ENCODE results near the gene TSHR. TPM values are rescaled to one million over a fixed set of nuclear protein-coding genes. Genes with fewer than 3 reads are reported as not detected.

TSHR gene
- total and polyA plus RNA-seq, 2 experiments from 2014 or later: 0.59 to 0.78 TPM

DNA sequence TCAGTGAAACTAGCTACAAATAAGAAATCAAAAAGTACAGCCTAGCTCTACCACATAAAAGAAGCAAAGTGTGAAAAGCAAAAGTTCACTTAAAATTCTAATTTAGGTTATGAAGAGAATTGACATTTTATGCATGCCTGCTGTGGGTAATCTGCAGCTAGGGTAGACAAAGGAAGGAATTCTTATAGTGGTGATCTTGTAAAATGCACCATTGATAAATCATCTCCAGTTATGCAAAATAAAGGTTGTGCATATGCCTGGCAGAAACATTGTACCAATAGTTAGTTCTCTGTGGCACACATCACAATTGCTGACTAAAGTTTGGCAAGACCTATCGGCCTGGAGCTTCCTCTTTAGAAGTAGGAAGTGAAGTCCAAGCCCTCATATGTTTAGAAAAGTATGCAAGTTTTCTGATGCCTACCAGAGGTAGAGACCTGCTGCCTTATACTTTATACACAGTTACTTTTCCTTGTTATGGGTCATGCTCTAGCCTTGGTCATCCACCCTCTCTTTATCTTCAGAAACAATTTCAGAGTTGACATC, 78.3 kb downstream of the TSHR start:
- no peaks in the 10 kb centered on the region for H4K20me1 ChIP-seq (replicated peaks; ENCODE audit: insufficient read depth)
- H3K79me2 ChIP-seq (replicated peaks; ENCODE audit: insufficient read depth): no peaks in the 10 kb centered on the region
- no peaks in the 10 kb centered on the region for H3F3A ChIP-seq (replicated peaks; ENCODE audit: low read depth)
- H3K27me3 Mint-ChIP-seq (ENCODE audit: insufficient read depth, low read depth, poor library complexity): peaks cover 2% of the 10 kb centered on the region
- no peaks in the 10 kb centered on the region for H3K4me1 ChIP-seq (ENCODE audit: insufficient read depth)
- TF ChIP-seq, protein P1, sequence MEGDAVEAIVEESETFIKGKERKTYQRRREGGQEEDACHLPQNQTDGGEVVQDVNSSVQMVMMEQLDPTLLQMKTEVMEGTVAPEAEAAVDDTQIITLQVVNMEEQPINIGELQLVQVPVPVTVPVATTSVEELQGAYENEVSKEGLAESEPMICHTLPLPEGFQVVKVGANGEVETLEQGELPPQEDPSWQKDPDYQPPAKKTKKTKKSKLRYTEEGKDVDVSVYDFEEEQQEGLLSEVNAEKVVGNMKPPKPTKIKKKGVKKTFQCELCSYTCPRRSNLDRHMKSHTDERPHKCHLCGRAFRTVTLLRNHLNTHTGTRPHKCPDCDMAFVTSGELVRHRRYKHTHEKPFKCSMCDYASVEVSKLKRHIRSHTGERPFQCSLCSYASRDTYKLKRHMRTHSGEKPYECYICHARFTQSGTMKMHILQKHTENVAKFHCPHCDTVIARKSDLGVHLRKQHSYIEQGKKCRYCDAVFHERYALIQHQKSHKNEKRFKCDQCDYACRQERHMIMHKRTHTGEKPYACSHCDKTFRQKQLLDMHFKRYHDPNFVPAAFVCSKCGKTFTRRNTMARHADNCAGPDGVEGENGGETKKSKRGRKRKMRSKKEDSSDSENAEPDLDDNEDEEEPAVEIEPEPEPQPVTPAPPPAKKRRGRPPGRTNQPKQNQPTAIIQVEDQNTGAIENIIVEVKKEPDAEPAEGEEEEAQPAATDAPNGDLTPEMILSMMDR (conservative IDR thresholded peaks at IDR 0.05; ENCODE audit: low read depth in 2 of 2): no peak
- TF ChIP-seq ZNF114 (CRISPR knock-in tag; IDR thresholded peaks at IDR 0.05): no peak
- TF ChIP-seq, protein P2, sequence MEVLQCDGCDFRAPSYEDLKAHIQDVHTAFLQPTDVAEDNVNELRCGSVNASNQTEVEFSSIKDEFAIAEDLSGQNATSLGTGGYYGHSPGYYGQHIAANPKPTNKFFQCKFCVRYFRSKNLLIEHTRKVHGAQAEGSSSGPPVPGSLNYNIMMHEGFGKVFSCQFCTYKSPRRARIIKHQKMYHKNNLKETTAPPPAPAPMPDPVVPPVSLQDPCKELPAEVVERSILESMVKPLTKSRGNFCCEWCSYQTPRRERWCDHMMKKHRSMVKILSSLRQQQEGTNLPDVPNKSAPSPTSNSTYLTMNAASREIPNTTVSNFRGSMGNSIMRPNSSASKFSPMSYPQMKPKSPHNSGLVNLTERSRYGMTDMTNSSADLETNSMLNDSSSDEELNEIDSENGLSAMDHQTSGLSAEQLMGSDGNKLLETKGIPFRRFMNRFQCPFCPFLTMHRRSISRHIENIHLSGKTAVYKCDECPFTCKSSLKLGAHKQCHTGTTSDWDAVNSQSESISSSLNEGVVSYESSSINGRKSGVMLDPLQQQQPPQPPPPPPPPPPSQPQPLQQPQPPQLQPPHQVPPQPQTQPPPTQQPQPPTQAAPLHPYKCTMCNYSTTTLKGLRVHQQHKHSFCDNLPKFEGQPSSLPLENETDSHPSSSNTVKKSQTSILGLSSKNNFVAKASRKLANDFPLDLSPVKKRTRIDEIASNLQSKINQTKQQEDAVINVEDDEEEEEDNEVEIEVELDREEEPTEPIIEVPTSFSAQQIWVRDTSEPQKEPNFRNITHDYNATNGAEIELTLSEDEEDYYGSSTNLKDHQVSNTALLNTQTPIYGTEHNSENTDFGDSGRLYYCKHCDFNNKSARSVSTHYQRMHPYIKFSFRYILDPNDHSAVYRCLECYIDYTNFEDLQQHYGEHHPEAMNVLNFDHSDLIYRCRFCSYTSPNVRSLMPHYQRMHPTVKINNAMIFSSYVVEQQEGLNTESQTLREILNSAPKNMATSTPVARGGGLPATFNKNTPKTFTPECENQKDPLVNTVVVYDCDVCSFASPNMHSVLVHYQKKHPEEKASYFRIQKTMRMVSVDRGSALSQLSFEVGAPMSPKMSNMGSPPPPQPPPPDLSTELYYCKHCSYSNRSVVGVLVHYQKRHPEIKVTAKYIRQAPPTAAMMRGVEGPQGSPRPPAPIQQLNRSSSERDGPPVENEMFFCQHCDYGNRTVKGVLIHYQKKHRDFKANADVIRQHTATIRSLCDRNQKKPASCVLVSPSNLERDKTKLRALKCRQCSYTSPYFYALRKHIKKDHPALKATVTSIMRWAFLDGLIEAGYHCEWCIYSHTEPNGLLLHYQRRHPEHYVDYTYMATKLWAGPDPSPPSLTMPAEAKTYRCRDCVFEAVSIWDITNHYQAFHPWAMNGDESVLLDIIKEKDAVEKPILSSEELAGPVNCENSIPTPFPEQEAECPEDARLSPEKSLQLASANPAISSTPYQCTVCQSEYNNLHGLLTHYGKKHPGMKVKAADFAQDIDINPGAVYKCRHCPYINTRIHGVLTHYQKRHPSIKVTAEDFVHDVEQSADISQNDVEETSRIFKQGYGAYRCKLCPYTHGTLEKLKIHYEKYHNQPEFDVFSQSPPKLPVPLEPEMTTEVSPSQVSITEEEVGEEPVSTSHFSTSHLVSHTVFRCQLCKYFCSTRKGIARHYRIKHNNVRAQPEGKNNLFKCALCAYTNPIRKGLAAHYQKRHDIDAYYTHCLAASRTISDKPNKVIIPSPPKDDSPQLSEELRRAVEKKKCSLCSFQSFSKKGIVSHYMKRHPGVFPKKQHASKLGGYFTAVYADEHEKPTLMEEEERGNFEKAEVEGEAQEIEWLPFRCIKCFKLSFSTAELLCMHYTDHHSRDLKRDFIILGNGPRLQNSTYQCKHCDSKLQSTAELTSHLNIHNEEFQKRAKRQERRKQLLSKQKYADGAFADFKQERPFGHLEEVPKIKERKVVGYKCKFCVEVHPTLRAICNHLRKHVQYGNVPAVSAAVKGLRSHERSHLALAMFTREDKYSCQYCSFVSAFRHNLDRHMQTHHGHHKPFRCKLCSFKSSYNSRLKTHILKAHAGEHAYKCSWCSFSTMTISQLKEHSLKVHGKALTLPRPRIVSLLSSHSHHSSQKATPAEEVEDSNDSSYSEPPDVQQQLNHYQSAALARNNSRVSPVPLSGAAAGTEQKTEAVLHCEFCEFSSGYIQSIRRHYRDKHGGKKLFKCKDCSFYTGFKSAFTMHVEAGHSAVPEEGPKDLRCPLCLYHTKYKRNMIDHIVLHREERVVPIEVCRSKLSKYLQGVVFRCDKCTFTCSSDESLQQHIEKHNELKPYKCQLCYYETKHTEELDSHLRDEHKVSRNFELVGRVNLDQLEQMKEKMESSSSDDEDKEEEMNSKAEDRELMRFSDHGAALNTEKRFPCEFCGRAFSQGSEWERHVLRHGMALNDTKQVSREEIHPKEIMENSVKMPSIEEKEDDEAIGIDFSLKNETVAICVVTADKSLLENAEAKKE (CRISPR knock-in tag; IDR thresholded peaks at IDR 0.05): no peak
- TF ChIP-seq CREB1 (CRISPR knock-in tag; IDR thresholded peaks at IDR 0.05; ENCODE audit: low read depth): no peak
- TF ChIP-seq NANOG (IDR thresholded peaks at IDR 0.05; ENCODE audit: borderline replicate concordance): no peak
- no peak overlapping the region for H2AFZ ChIP-seq
- DNase-seq (ENCODE audit: low spot score): no peak
- no peak overlapping the region for H3K4me2 ChIP-seq
- H3K4me1 Mint-ChIP-seq: no peaks in the 10 kb centered on the region
- no peak overlapping the region for H3K27ac Mint-ChIP-seq
- H3K4me3 ChIP-seq: no peak overlapping the region
- no peak overlapping the region for H3K27ac ChIP-seq (ENCODE audit: low read depth)
- no peaks in the 10 kb centered on the region for H3K9me2 ChIP-seq (ENCODE audit: insufficient read depth)
- H3K27me3 ChIP-seq (ENCODE audit: insufficient read depth): no peaks in the 10 kb centered on the region
- H3K9me3 Mint-ChIP-seq: peaks cover 17% of the 10 kb centered on the region
- no peak overlapping the region for H3K4me3 Mint-ChIP-seq
- no peak for ATAC-seq
- no peaks in the 10 kb centered on the region for H3K36me3 ChIP-seq (ENCODE audit: insufficient read depth)
- 0 out of 3 replicates have a peak, but pooled peaks cover 6% of the 10 kb centered on the region for H3K36me3 Mint-ChIP-seq (ENCODE audit: low read depth)
